Left renal pelvis (tissue), 4 donors: ENCODE results near the gene HMGN3. TPM values are rescaled to one million over a fixed set of nuclear protein-coding genes. Genes with fewer than 3 reads are reported as not detected.

Experiments
- DNase-seq, 4 donors: peaks; one replicate each; pipeline ENCODE4 v3.0.0-alpha.2; 2013; ENCODE audit warnings: low read depth in 4 of 4, low spot score in 3 of 4
- polyA plus RNA-seq, 4 donors: library from polyadenylated mRNA; unstranded; fragments of 120-200 nt; gene quantifications; one replicate each; pipeline ENCODE4 v1.2.1, GENCODE V29; 2013; ENCODE audit not compliant: insufficient read length in 4 of 4

Gene HMGN3
- polyA plus RNA-seq, 4 donors: 180 to 397 (median 306) TPM

- DNase-seq: peak; percentile 60 to 76 (median 68)
Observed at GRCh38 chr6:79233611-79234149, 802 bp downstream of the HMGN3 start.

GRCh38 chr6:79232696-79233462, 1.6 kb downstream of the HMGN3 start:
- DNase-seq: no peak

GRCh38 chr6:79231666-79232065, 2.8 kb downstream of the HMGN3 start:
- no peak for DNase-seq

DNA sequence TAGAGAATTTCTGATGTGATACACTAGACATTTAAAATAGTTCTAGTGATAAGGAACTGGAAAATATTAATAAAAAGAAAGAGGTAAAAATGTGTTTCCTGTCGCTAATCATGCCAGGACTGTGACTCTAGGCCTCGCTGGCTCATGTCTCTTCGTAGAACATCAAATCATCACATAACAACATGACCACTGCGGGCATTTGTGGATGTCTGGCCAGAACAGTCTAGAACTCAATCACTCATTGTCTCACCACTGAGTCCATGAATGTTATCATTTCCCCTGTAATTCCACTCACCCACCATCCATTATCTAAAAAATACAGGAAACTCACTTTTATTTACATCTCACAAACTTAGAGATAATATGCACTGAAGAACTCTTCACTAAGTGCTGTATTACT, 3.4 kb downstream of the HMGN3 start:
- no peak for DNase-seq

DNA sequence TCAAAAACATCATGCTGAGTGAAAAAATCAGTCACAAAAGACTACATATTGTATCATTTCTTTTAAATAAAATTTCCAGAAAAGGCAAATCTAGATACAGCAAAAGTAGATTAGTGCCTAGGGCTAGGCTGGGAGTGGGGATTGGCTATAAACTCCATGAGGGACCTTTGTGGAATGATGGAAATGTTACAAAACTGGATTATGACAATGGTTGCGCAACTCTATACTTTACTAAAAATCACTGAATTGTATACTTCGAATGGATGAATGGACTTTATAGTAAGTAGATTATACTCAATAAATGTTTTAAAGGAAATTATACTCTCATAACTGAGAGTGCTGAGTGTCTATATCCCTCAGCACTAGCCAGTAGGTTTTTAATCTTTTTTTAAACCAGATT, 4.3 kb downstream of the HMGN3 start:
- no peak for DNase-seq

DNA sequence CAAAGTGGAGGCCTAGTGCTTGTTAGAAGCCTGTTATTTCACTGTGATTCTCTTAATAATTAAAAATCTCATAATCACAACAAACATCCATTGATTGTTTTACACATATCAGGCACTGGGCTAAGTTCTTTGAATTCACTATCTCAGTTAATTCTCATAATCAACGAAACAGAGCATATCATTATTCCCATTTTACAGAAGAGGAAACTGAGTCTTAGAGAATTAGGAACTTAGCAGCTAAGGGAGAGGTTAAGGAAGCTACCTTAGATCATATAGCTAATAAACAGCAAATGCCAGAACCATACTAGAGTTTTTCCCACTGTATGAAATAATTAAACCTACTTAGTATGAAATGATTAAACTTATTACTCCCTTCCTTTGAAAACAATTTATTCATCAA, 7.0 kb downstream of the HMGN3 start:
- DNase-seq: no peak

- no peak for DNase-seq
Observed at GRCh38 chr6:79226660-79227059, 7.8 kb downstream of the HMGN3 start.

DNA sequence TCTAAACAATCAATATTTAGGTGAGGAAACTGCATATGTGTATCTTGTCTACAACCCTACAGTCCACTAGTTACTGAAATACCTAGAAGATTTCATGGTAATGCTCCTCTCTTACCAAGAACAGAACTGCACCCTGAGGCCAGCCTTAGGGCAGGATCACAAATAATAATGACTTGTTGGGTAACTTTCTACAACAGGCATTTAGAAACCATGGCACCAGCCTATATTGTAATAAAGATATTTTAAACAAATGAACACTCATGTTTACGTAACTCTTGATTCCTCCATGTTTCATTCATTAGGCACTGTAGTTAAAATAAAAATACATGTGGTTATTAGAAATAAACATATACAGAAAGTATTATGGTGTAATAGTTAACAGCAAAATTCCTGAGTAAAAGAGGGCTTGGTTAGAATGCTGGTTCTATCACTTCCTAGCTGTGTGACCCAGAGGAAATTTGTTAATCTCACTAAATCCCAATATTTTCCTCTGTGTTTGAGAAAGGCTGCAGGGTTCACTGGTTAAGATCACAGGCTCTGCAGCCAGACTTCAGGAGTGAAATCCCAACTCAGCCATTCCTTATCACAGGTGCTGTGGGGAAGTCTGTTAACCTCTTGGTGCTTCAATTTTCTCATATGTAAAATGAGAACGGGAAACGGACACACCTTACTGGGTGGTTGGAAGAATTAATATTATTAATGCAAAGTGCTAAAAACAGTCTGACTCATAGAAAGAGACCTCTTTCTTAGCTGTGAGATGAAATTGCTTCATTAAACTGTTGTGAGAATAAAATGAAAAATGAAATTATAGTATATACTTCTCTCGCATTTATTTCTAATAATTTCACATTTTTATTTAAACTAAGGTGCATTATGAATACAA, 8.5 kb downstream of the HMGN3 start:
- DNase-seq: no peak

DNA sequence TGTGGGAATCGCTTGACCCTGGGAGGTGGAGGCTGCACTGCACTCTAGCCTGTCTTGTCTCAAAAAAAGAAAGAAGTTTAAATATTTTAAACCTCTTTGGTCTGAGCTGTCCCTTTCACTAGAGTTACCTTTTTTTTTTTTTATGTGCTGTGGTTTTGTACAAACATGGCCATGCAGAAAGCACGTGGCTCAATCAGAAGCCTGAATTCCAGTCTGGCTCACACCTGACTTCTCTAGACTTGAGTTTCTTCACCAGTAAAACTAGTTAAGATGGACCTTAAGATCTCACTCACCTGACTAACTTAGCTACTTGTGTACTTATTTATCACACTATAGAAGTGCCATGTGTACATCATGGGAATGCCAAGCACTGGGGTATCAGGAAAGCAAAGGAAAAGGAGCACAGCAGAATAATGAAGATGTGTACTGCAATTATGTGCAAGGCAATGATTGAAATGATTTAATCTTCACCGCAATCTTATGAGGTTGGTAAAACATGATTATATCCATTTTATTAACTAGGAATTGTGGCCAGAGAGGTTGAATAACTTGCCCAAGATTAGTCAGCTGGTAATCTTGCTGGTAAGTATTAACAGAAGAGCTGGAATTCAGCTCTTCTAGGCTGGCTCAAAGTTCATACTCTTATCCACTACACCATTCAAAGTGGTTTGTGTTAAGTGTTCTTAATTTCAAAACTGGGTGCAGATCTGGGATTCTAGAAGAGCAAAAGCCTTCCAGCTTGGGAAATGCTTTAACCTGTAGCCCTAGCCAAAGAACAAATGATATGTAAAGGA, 10.7 kb downstream of the HMGN3 start:
- no peak for DNase-seq

- DNase-seq: no peak
Observed at GRCh38 chr6:79215213-79215824, 19.2 kb downstream of the HMGN3 start.

DNA sequence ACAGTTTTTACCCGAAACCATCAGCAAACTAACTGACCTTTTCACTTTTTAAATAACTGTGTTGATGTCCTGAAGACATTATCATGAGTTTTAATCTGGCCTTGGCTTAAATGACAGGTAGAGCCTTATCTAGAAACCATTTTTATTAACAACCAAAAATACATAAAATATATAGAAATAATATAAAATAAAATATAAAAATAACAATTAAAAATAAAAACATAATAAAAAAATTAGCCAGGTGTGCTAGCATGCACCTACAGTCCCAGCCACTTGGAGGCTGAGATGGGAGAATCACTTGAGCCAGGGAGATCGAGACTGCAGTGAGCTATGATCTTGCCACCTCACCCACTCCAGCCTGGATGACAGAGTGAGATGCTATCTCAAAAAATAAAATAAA, 21.6 kb downstream of the HMGN3 start:
- no peak for DNase-seq

DNA sequence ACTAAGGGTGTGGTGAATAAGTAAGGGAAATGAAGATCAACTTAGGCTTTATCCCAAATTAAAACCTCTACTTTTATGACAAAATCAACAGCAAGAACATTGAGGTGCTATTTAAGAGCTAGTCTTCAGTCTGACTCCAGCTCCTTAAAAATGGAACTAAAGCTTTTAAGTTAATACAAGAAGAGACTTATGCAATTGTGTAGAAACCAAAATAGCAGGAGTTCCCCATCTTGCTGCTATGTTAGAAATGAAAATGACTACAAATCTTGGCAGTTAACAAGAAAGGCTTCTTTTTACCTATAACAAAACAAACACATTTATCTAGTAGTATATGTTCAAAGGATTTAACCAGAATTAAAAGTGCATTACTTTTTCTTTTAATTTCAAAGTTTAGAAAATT, 25.7 kb downstream of the HMGN3 start:
- no peak for DNase-seq

DNA sequence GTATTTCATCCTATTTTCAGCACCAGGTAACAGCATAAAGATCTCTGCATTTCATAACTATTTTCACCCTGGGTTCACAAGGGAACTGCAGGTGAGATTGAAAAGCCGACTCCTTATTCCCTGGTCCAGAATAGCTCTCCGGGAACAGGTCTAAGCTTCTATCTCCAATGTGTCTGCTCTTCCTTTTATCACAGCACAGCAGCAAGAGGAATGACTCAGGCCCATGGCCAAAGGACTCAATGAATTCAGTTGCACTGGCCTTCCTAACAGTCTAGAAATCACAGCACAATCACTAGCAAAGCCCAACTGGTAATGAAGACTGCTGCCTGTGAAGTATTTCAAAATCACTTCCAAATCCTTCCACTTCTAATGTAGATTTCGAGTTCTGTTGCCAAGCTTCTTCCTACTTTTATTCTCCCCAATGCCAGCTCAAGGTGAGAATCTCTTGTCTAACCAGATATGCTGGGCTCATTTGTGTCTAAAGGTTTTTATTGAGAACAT, 30.7 kb downstream of the HMGN3 start:
- DNase-seq: no peak

DNA sequence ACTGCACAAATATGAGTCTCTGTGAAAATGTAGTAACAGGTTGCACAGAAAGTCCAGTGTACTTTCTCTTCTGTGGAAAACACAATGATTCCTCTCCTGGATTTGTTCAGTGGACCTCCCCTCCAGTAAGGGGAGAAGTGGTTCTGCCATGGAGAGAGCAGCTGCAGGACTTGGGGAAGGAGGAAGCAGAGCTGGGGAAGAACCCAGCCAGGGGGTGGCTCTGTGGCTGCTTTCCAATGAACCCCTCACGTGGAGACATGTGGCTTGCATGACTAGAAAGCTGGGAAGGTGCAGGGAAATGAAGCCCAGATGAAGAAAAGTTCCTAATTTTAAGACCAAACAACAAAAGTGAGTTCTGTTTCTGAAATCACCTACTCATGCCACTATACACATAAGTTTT, 31.9 kb downstream of the HMGN3 start:
- no peak for DNase-seq

GRCh38 chr6:79201983-79202382, 32.5 kb downstream of the HMGN3 start:
- no peak for DNase-seq

DNA sequence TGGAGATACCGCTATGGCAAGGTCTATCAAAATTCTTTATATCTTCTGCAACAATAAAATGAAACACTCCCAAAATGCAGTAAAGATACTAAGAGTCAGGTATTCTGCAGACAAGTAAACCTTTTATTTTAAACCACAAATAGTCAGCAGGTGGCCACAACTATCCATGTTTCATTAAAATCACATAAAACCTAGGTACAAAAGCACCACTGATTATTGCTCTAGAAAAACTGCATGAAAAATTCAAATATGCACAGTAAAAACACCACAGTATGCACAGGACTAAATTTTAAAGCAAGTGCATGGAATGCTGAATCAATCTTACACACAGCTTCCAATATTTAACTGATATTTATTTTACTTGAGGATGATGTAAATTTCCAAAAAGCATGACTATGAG, 33.3 kb downstream of the HMGN3 start:
- DNase-seq: no peak

DNA sequence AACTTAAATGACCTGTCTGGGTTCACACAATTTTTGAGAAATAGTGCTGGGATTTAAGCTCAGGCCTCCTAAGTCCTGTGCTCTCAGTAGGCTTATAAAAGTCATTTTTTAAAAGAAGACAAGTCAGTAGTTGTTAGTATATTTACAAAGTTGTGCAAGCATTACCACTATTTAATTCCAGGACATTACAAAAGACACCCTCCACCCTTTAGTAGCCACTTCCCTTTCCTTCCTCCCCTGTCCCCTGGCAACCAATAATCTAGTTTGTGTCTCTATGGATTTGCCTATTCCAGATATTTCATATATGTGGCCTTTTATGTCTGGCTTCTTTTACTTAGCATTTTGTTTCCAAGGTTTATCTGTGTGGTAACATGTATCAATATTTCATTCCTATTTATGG, 37.6 kb downstream of the HMGN3 start:
- DNase-seq: no peak

- no peak for DNase-seq
Observed at GRCh38 chr6:79193971-79194370, 40.5 kb downstream of the HMGN3 start.

GRCh38 chr6:79189760-79190350, 44.6 kb downstream of the HMGN3 start:
- DNase-seq: no peak
